Thoracic aorta (tissue), 2 donors: ENCODE data around the gene WNT7B. TPM values are rescaled to one million over a fixed set of nuclear protein-coding genes. Genes with fewer than 3 reads are reported as not detected.

Experiments
- ATAC-seq: fragments of 150-250 bp; one replicate; pipeline ENCODE4 v1.8.0; 2017; ENCODE audit warnings: low read depth; ENCODE audit not compliant: insufficient number of reproducible peaks, low FRiP score
- DNase-seq: peaks from one replicate; pipeline ENCODE4 v3.0.0-alpha.2; 2020; ENCODE audit warnings: low spot score
- H3K27ac ChIP-seq, 2 donors: fragments of 200-600 bp; sonication (generic); 1 replicate in 1 of 2; 2 replicates in 1 of 2; pipeline ENCODE4 v1.5.1; 2016; ENCODE audit warnings: mild to moderate bottlenecking in 2 of 2, moderate library complexity in 2 of 2
- H3K27me3 ChIP-seq: fragments of 200-600 bp; sonication (generic); replicated peaks from 2 replicates; pipeline ENCODE4 v1.6.0; 2016; ENCODE audit warnings: mild to moderate bottlenecking; ENCODE audit not compliant: insufficient read depth
- H3K36me3 ChIP-seq: fragments of 200-600 bp; sonication (generic); one replicate; pipeline ENCODE4 v1.5.1; 2016
- H3K4me1 ChIP-seq, 2 donors: fragments of 200-600 bp; sonication (generic); 1 replicate in 1 of 2; 2 replicates in 1 of 2; pipeline versions ENCODE4 v1.5.1 to v1.6.0; 2016; ENCODE audit warnings: low read depth in 2 of 2, mild to moderate bottlenecking in 1 of 2; ENCODE audit not compliant: control insufficient read depth in 1 of 2
- H3K4me3 ChIP-seq: fragments of 200-600 bp; sonication (generic); 2 replicates; pipeline ENCODE4 v1.5.1; 2016; ENCODE audit warnings: mild to moderate bottlenecking
- H3K9me3 ChIP-seq: fragments of 200-600 bp; sonication (generic); 2 replicates; pipeline ENCODE4 v1.5.1; 2016
- CTCF ChIP-seq: fragments of 200-600 bp; sonication (generic); IDR thresholded peaks from one replicate; pipeline ENCODE4 v1.5.1; 2019; ENCODE audit warnings: antibody characterized with exemption
- total RNA-seq, 2 donors: library from RNA; depleted of rRNA; stranded (reverse); fragments of >200 nt; gene quantifications; one replicate each; pipeline versions ENCODE4 v1.1.0 to v1.2.3, GENCODE V29; 2016

WNT7B gene
- total RNA-seq, 2 donors from 2014 or later, result not detected

GRCh38 chr22:45911601-45912271 is 65.2 kb downstream of the WNT7B start:
- no peaks in the 10 kb centered on the region for H3K27me3 ChIP-seq
- H3K4me1 ChIP-seq, result peaks cover 0 to 7% of the 10 kb centered on the region in 2 donors
- DNase-seq, result no peak
- H3K36me3 ChIP-seq, result no peaks in the 10 kb centered on the region
- ATAC-seq, result no peak
- H3K4me3 ChIP-seq, result no peak overlapping the region
- TF ChIP-seq CTCF, result no peak
- H3K27ac ChIP-seq, result no peak overlapping the region
- H3K9me3 ChIP-seq, result no peaks in the 10 kb centered on the region

GRCh38 chr22:45910928-45911467 is 66.0 kb downstream of the WNT7B start:
- DNase-seq, result no peak
- no peaks in the 10 kb centered on the region for H3K36me3 ChIP-seq
- no peak for ATAC-seq

GRCh38 chr22:45908961-45909360 is 68.0 kb downstream of the WNT7B start:
- DNase-seq, result no peak
- Histone ChIP-seq H3K4me1 (peaks cover 0 to 23% of the 10 kb centered on the region in 2 donors), H3K27ac (no peak overlapping the region), H3K27me3 (no peaks in the 10 kb centered on the region), H3K4me3 (no peak overlapping the region), H3K9me3 (no peaks in the 10 kb centered on the region), H3K36me3 (no peaks in the 10 kb centered on the region)
- no peak for ATAC-seq
- TF ChIP-seq CTCF, result no peak

More at GRCh38 chr22:45910928-45911467, 66.0 kb downstream of the WNT7B start:
- Histone ChIP-seq H3K4me1 (peaks cover 0 to 11% of the 10 kb centered on the region in 2 donors), H3K9me3 (no peaks in the 10 kb centered on the region), H3K4me3 (no peak overlapping the region), H3K27ac (no peak overlapping the region), H3K27me3 (no peaks in the 10 kb centered on the region)
- no peak for TF ChIP-seq CTCF

- ATAC-seq, result no peak
- Histone ChIP-seq H3K36me3 (no peaks in the 10 kb centered on the region), H3K9me3 (no peaks in the 10 kb centered on the region), H3K4me3 (no peak overlapping the region), H3K4me1 (peaks cover 6 to 33% of the 10 kb centered on the region in 2 donors), H3K27me3 (no peaks in the 10 kb centered on the region), H3K27ac (no peak overlapping the region)
- no peak for TF ChIP-seq CTCF
- no peak for DNase-seq
Measured at GRCh38 chr22:45907996-45908395, 69.0 kb downstream of the WNT7B start.

- H3K27ac ChIP-seq, result no peak overlapping the region
- H3K36me3 ChIP-seq, result no peaks in the 10 kb centered on the region
- H3K9me3 ChIP-seq, result no peaks in the 10 kb centered on the region
- H3K27me3 ChIP-seq, result no peaks in the 10 kb centered on the region
- ATAC-seq (no peak), DNase-seq (no peak)
- H3K4me3 ChIP-seq, result no peak overlapping the region
- H3K4me1 ChIP-seq, result peaks cover 8 to 38% of the 10 kb centered on the region in 2 donors
- no peak for TF ChIP-seq CTCF
Measured at GRCh38 chr22:45907378-45907777, 69.6 kb downstream of the WNT7B start.
